HepG2 (cell line): Measurements from ENCODE around the gene DAPK3. TPM values are rescaled to one million over a fixed set of nuclear protein-coding genes. Genes with fewer than 3 reads are reported as not detected.

Source experiments
- ATAC-seq: fragments of 200-7000 bp; cut with Tn5 transposase; 3 replicates; pipeline ENCODE4 v1.9.1; 2020; ENCODE audit warnings: mild to moderate bottlenecking, moderate library complexity
- BruUV-seq: library from RNA; stranded (reverse); fragments of 400-500 nt; replicated peaks from 2 replicates; lab custom pipeline; 2021; lab: Mats Ljungman, UMichigan
- CTCF ChIA-PET: fragments of 300-600 bp; formaldehyde crosslinking; extraction: SDS; loops from one replicate; lab custom pipeline; 2021; ENCODE audit warnings: low total read pairs, inconsistent platforms, low intra/inter-chr PET ratio; lab: Yijun Ruan, JAX
- POLR2A ChIA-PET: fragments of 350-600 bp; sonication (Branson Sonifier 250); formaldehyde crosslinking; loops from one replicate; lab custom pipeline; 2020; ENCODE audit warnings: antibody characterized with exemption, inconsistent platforms; lab: Yijun Ruan, JAX
- DNase-seq: peaks from one replicate; pipeline ENCODE4 v3.0.0-alpha.2; 2015; ENCODE audit warnings: low spot score
- FAIRE-seq: peaks from 3 replicates; lab custom pipeline; 2011; peaks lifted over from hg19 to GRCh38; lab: Jason Lieb, UNC
- H2AFZ ChIP-seq: one replicate; pipeline ENCODE4 v1.6.1; 2011; ENCODE audit warnings: low read length, inconsistent platforms
- H3K27ac ChIP-seq: fragments of 300-600 bp; 3 replicates; pipeline ENCODE4 v1.8.0; 2011; ENCODE audit warnings: mixed run types, mild to moderate bottlenecking, mixed read lengths, low read length, inconsistent platforms; ENCODE audit not compliant: insufficient read depth; ENCODE audit errors: extremely low read length
- H3K27me3 ChIP-seq, 2 experiments: fragments of 200-600 bp in 1 of 2; 2 replicates in 1 of 2; 3 replicates in 1 of 2; pipeline versions ENCODE4 v1.6.0 to v1.8.0; 2011; ENCODE audit warnings: low read length in 2 of 2, mild to moderate bottlenecking in 2 of 2, moderate library complexity in 2 of 2, inconsistent platforms in 1 of 2; ENCODE audit not compliant: insufficient read depth in 2 of 2, control insufficient read depth in 1 of 2
- H3K36me3 ChIP-seq, 2 experiments: fragments of 200-600 bp in 1 of 2; replicated peaks in 1 of 2; 2 replicates in 1 of 2; 3 replicates in 1 of 2; pipeline versions ENCODE4 v1.5.1 to v1.8.0; 2011; ENCODE audit warnings: low read length in 2 of 2, inconsistent platforms in 1 of 2; ENCODE audit not compliant: insufficient read depth in 2 of 2, control insufficient read depth in 1 of 2
- H3K4me1 ChIP-seq: 2 replicates; pipeline ENCODE4 v1.5.1; 2012; ENCODE audit warnings: low read length, inconsistent platforms; ENCODE audit not compliant: insufficient read depth
- H3K4me2 ChIP-seq: 2 replicates; pipeline ENCODE4 v1.6.0; 2011; ENCODE audit warnings: low read depth, low read length, inconsistent platforms
- H3K4me3 ChIP-seq, 3 experiments: fragments of 200-600 bp in 1 of 3; sonication (generic), shearing (Covaris generic) in 1 of 3; replicated peaks in 1 of 3; 2 replicates each; pipeline ENCODE4 v1.5.1; 2011 to 2016; ENCODE audit warnings: low read length in 3 of 3, inconsistent platforms in 2 of 3, low read depth in 2 of 3, mild to moderate bottlenecking in 2 of 3, control low read depth in 1 of 3, mixed read lengths in 1 of 3; ENCODE audit not compliant: insufficient read depth in 1 of 3
- H3K79me2 ChIP-seq: one replicate; pipeline ENCODE4 v1.6.1; 2011; ENCODE audit warnings: low read length, inconsistent platforms; ENCODE audit not compliant: insufficient read depth
- H3K9ac ChIP-seq: 2 replicates; pipeline ENCODE4 v1.6.0; 2011; ENCODE audit warnings: mild to moderate bottlenecking, low read depth, low read length, inconsistent platforms; ENCODE audit not compliant: insufficient read depth
- H3K9me3 ChIP-seq: 2 replicates; pipeline ENCODE4 v1.5.1; 2012; ENCODE audit warnings: mild to moderate bottlenecking, low read length
- H4K20me1 ChIP-seq: 2 replicates; pipeline ENCODE4 v1.6.0; 2011; ENCODE audit warnings: inconsistent platforms, mild to moderate bottlenecking, low read length, moderate library complexity; ENCODE audit not compliant: insufficient read depth
- ATF4 ChIP-seq, 2 experiments: fragments of 450-650 bp in 1 of 2; sonication (generic) in 1 of 2; formaldehyde crosslinking; IDR thresholded peaks; 2 replicates each; pipeline versions ENCODE4 v1.5.0 to v1.8.0; 2020 to 2022; ENCODE audit warnings: mild to moderate bottlenecking in 1 of 2, missing genetic modification reagents in 1 of 2
- BRD4 ChIP-seq: sonication (generic); formaldehyde crosslinking; IDR thresholded peaks from 2 replicates; pipeline ENCODE4 v1.4.0; 2020; ENCODE audit warnings: missing genetic modification reagents
- CEBPB ChIP-seq: IDR thresholded peaks from 2 replicates; pipeline ENCODE4 v1.6.1; 2011; ENCODE audit warnings: low read depth, low read length, improper control_type of control experiment, borderline replicate concordance
- ELF1 ChIP-seq: sonication (generic); formaldehyde crosslinking; IDR thresholded peaks from 2 replicates; pipeline ENCODE4 v1.4.0; 2020; ENCODE audit warnings: missing genetic modification reagents
- FOXK2 ChIP-seq: fragments of 450-650 bp; IDR thresholded peaks from 2 replicates; pipeline ENCODE4 v1.6.1; 2016
- HMGXB4 ChIP-seq, 2 experiments: sonication (generic) in 1 of 2; formaldehyde crosslinking in 1 of 2; IDR thresholded peaks; 2 replicates each; pipeline versions ENCODE4 v1.4.0 to v1.6.1; 2018 to 2020; ENCODE audit warnings: missing genetic modification reagents in 2 of 2, borderline replicate concordance in 1 of 2, low read depth in 1 of 2, mild to moderate bottlenecking in 1 of 2, missing biosample characterization in 1 of 2
- HOXD1 ChIP-seq: sonication (generic); formaldehyde crosslinking; IDR thresholded peaks from 2 replicates; pipeline ENCODE4 v1.5.0; 2020; ENCODE audit warnings: missing genetic modification reagents
- MED13 ChIP-seq: sonication (generic); formaldehyde crosslinking; IDR thresholded peaks from 2 replicates; pipeline ENCODE4 v1.5.0; 2020; ENCODE audit warnings: missing genetic modification reagents
- MNT ChIP-seq: fragments of 450-650 bp; IDR thresholded peaks from 2 replicates; pipeline ENCODE4 v1.6.1; 2016
- SP1 ChIP-seq, 2 experiments: fragments of 450-650 bp in 1 of 2; sonication (generic) in 1 of 2; formaldehyde crosslinking in 1 of 2; IDR thresholded peaks; 2 replicates each; pipeline versions ENCODE4 v1.4.0 to v1.6.1; 2016 to 2020; ENCODE audit warnings: missing genetic modification reagents in 1 of 2
- ZBTB38 ChIP-seq: sonication (generic); formaldehyde crosslinking; IDR thresholded peaks from 2 replicates; pipeline ENCODE4 v1.5.1; 2020; ENCODE audit warnings: mild to moderate bottlenecking, missing genetic modification reagents
- ZNF33A ChIP-seq: sonication (generic); formaldehyde crosslinking; IDR thresholded peaks from 2 replicates; pipeline ENCODE4 v1.5.1; 2020; ENCODE audit warnings: missing genetic modification reagents, mild to moderate bottlenecking, moderate library complexity, borderline replicate concordance
- ZXDC ChIP-seq: sonication (generic); formaldehyde crosslinking; IDR thresholded peaks from 2 replicates; pipeline ENCODE4 v1.5.0; 2020; ENCODE audit warnings: mild to moderate bottlenecking, missing genetic modification reagents
- WGBS: methylation state at CpG from one replicate; pipeline ENCODE4 v1.1.6; 2017; ENCODE audit warnings: low lambda C conversion rate; 5-methylcytosine and 5-hydroxymethylcytosine counted together
- in situ Hi-C: cut with HindIII; loops from 2 replicates; pipeline ENCODE4 v1.10.0; 2017; ENCODE audit warnings: low pct_unique_long_range_greater_than_20kb; ENCODE audit not compliant: extremely low pct_ligation_motif_present
- intact Hi-C: fragments of 100-400 bp; cut with micrococcal nuclease; formaldehyde crosslinking; loops from one replicate; pipeline ENCODE4 v1.10.0; 2022; ENCODE audit not compliant: unreplicated experiment
- polyA plus RNA-seq, 8 experiments: library from polyadenylated mRNA; depleted of rRNA in 3 of 8; stranded (reverse) in 7 of 8; unstranded in 1 of 8; fragments of >200 nt; fragmentation: Illumina TruSeq in 4 of 8; extraction: Trizol in 4 of 8; gene quantifications; 2 replicates each; pipeline versions ENCODE4 v1.2.1 to v1.2.3, GENCODE V29; 2011 to 2016; ENCODE audit warnings: low read depth in 4 of 8, missing spikeins in 1 of 8, mixed read lengths in 1 of 8; ENCODE audit not compliant: insufficient read depth in 1 of 8
- total RNA-seq, 5 experiments: library from RNA; depleted of rRNA; stranded (reverse); fragments of >200 nt; fragmentation: Illumina TruSeq; extraction: Trizol; gene quantifications; 2 replicates each; pipeline ENCODE4 v1.2.3, GENCODE V29; 2016; ENCODE audit warnings: low read depth in 1 of 5
- TF ChIP-seq, protein P1 (sequence below): sonication (generic); formaldehyde crosslinking; IDR thresholded peaks from 2 replicates; pipeline ENCODE4 v1.9.0; 2022; ENCODE audit warnings: low read depth, missing genetic modification reagents

Gene DAPK3
- total and polyA plus RNA-seq, 2 of the 13 experiments (the other 11 are each of a cell fraction or from before 2014, with no cell fraction given), result 30.5 to 37.3 TPM

GRCh38 chr19:3983936-3984583, 13.2 kb upstream of the DAPK3 start:
- ATAC-seq (peak; percentile 3; the same call in 2 of the 3 replicates), DNase-seq (no peak), FAIRE-seq (no peak)
- H2AFZ ChIP-seq, result no peak overlapping the region
- peak overlapping the region; percentile 99 for H3K4me2 ChIP-seq
- 26% methylated on average over 12 of the region's 30 CpGs for WGBS
- peaks cover 50% of the 10 kb centered on the region for H3K4me1 ChIP-seq
- H3K4me3 ChIP-seq, result peak overlapping the region; percentile 93 to 100 (median 95)
- no peaks in the 10 kb centered on the region for H3K9me3 ChIP-seq
- intact Hi-C loops (no loop called here), in situ Hi-C loops (no loop called here)
- no TSS peak for BruUV-seq
- POLR2A ChIA-PET, result interaction anchor here (1.2 to 7.4 kb wide), 3 partner anchors 13 to 79 kb away, joined by 4 to 118 read pairs (median 56); partner anchors contain the start of gene DAPK3
- H3K27ac ChIP-seq, result peak overlapping the region; percentile 92
- peaks cover 51 to 56% of the 10 kb centered on the region in 2 experiments for H3K36me3 ChIP-seq
- CTCF ChIA-PET, result no interaction called here
- H4K20me1 ChIP-seq, result peaks cover 62% of the 10 kb centered on the region
- peaks cover 50% of the 10 kb centered on the region for H3K79me2 ChIP-seq
- peak overlapping the region; percentile 99 for H3K9ac ChIP-seq
- no peaks in the 10 kb centered on the region; a peak in 1 of 5 replicates for H3K27me3 ChIP-seq
- TF ChIP-seq HOXD1, result peak; percentile 37; the same call in 1 of the 2 replicates
- TF ChIP-seq MED13 (CRISPR knock-in tag), result no peak
- TF ChIP-seq CEBPB, result peak; percentile 87
- no peak for TF ChIP-seq HMGXB4 (CRISPR knock-in tag; IDR thresholded peaks at IDR 0.05; ENCODE audit: borderline replicate concordance in 1 of 2, low read depth in 1 of 2)
- TF ChIP-seq ZNF33A (CRISPR knock-in tag), result no peak
- peak; percentile 53 for TF ChIP-seq ELF1
- TF ChIP-seq FOXK2, result 0 out of 2 replicates have a peak, but pooled peaks have one; percentile 19
- TF ChIP-seq BRD4 (CRISPR knock-in tag), result 0 out of 2 replicates have a peak, but pooled peaks have one; percentile 32
- TF ChIP-seq ZBTB38 (CRISPR knock-in tag), result 0 out of 2 replicates have a peak, but pooled peaks have one; percentile 21
- no peak for TF ChIP-seq SP1 (IDR thresholded peaks at IDR 0.05)
- TF ChIP-seq SP1 (CRISPR knock-in tag; IDR thresholded peaks at IDR 0.05), result peak; percentile 34; the same call in 1 of the 2 replicates
- TF ChIP-seq, protein P1, sequence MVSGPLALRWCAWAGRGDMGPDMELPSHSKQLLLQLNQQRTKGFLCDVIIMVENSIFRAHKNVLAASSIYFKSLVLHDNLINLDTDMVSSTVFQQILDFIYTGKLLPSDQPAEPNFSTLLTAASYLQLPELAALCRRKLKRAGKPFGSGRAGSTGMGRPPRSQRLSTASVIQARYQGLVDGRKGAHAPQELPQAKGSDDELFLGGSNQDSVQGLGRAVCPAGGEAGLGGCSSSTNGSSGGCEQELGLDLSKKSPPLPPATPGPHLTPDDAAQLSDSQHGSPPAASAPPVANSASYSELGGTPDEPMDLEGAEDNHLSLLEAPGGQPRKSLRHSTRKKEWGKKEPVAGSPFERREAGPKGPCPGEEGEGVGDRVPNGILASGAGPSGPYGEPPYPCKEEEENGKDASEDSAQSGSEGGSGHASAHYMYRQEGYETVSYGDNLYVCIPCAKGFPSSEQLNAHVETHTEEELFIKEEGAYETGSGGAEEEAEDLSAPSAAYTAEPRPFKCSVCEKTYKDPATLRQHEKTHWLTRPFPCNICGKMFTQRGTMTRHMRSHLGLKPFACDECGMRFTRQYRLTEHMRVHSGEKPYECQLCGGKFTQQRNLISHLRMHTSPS (CRISPR knock-in tag), result peak; percentile 89; the same call in 1 of the 2 replicates
- peak; percentile 85 for TF ChIP-seq MNT
- TF ChIP-seq ZXDC, result no peak
- peak in 1 of 2 experiments; percentile 71; a peak in 2 of 4 replicates for TF ChIP-seq ATF4 (CRISPR knock-in tag; IDR thresholded peaks at IDR 0.05)
